CD4-positive, CD25-positive, alpha-beta regulatory T cell (primary cell): ENCODE measurements around the gene CACNB2. TPM values are rescaled to one million over a fixed set of nuclear protein-coding genes. Genes with fewer than 3 reads are reported as not detected.
"Not testable (repeated sequence)": the region's sequence is repeated elsewhere in the genome, so short reads cannot be mapped to it uniquely, and the experiment has no call there.

Experiments used
- ATAC-seq, 2 donors: fragments of 150-1000 bp; cut with Tn5 transposase; one replicate each; pipeline ENCODE4 v1.10.0; 2021; ENCODE audit warnings: low read depth in 2 of 2, moderate number of reproducible peaks in 2 of 2, moderate library complexity in 1 of 2
- DNase-seq, 3 donors: peaks; one replicate each; pipeline versions ENCODE4 v3.0.0 to v3.0.0-alpha.2; 2012 to 2022; ENCODE audit warnings: mixed read lengths in 1 of 3
- H3K27ac ChIP-seq: one replicate; pipeline ENCODE4 v1.7.0; 2013; ENCODE audit warnings: mild to moderate bottlenecking, low read length; ENCODE audit not compliant: insufficient read depth, poor library complexity, severe bottlenecking
- H3K27me3 ChIP-seq: one replicate; pipeline ENCODE4 v1.7.0; 2013; ENCODE audit warnings: low read length; ENCODE audit not compliant: control insufficient read depth, insufficient read depth
- H3K36me3 ChIP-seq: one replicate; pipeline ENCODE4 v1.7.0; 2013; ENCODE audit warnings: mild to moderate bottlenecking, low read length, moderate library complexity; ENCODE audit not compliant: control insufficient read depth, insufficient read depth
- H3K4me1 ChIP-seq: 2 replicates; pipeline ENCODE4 v1.7.0; 2013; ENCODE audit warnings: mild to moderate bottlenecking, low read length; ENCODE audit not compliant: insufficient read depth, control insufficient read depth, poor library complexity, severe bottlenecking
- H3K4me3 ChIP-seq: one replicate; pipeline ENCODE4 v1.7.0; 2013; ENCODE audit warnings: low read depth, mild to moderate bottlenecking, low read length, moderate library complexity
- H3K9me3 ChIP-seq, 2 experiments: 1 replicate in 1 of 2; 2 replicates in 1 of 2; pipeline ENCODE4 v1.7.0; 2013; ENCODE audit warnings: low read length in 2 of 2, mild to moderate bottlenecking in 1 of 2, moderate library complexity in 1 of 2; ENCODE audit not compliant: control insufficient read depth in 2 of 2
- H3K27ac Mint-ChIP-seq, 3 donors: one replicate each; pipeline ENCODE4 v1.8.0; 2020 to 2022; ENCODE audit warnings: mild to moderate bottlenecking in 3 of 3, mixed read lengths in 3 of 3, moderate library complexity in 2 of 3
- H3K27me3 Mint-ChIP-seq: one replicate; pipeline ENCODE4 v1.8.0; 2022; ENCODE audit warnings: mild to moderate bottlenecking, mixed read lengths
- H3K36me3 Mint-ChIP-seq: one replicate; pipeline ENCODE4 v1.8.0; 2020; ENCODE audit warnings: mixed read lengths
- H3K4me1 Mint-ChIP-seq, 4 donors: one replicate each; pipeline ENCODE4 v1.8.0; 2020 to 2022; ENCODE audit warnings: mixed read lengths in 4 of 4, mild to moderate bottlenecking in 1 of 4
- H3K4me3 Mint-ChIP-seq, 4 donors: one replicate each; pipeline ENCODE4 v1.8.0; 2020 to 2022; ENCODE audit warnings: mild to moderate bottlenecking in 4 of 4, mixed read lengths in 4 of 4, moderate library complexity in 3 of 4
- H3K9me3 Mint-ChIP-seq, 7 donors: one replicate each; pipeline ENCODE4 v1.8.0; 2020 to 2022; ENCODE audit warnings: mixed read lengths in 7 of 7, mild to moderate bottlenecking in 3 of 7, moderate library complexity in 2 of 7
- polyA plus RNA-seq, 4 donors: library from polyadenylated mRNA; unstranded; fragments of 300-500 nt; fragmentation: Illumina TruSeq; gene quantifications; one replicate each; pipeline ENCODE4 v1.2.3, GENCODE V29; 2021
- total RNA-seq: library from RNA; stranded (reverse); gene quantifications from one replicate; pipeline ENCODE4 v1.2.3, GENCODE V29; 2022

CACNB2 gene
- total and polyA plus RNA-seq, 5 donors from 2014 or later: 0.39 to 0.80 (median 0.49) TPM

DNA sequence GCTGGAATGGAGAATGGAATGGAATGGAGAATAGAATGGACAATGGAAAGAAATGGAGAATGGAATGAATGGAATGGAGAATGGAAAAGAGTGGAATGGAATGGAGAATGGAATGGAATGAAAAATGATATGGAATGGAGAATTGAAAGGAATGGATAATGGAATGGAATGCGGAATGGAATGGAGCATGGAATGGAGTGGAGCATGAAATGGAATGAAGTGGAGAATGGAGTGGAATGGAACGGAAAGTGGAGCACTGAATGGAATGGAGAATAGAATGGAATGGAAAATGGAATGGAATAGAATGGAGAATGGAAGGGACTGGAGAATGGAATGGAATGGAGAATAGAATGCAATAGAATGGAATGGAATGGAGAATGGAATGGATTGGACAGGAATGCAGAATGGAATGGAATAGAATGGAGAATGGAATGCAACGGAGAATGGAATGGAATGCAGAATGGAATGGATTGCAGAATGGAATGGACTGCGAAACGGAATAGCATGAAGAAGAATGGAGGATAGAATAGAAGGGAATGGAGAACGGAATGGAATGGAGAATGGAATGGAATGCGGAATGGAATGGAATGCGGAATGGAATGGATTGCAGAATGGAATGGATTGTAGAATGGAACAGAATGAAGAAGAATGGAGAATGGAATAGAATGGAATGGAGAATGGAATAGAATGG lies 421.8 kb downstream of the CACNB2 start:
- Mint-ChIP-seq H3K36me3 (no peaks in the 10 kb centered on the region), H3K27me3 (no peaks in the 10 kb centered on the region), H3K27ac (no peak overlapping the region), H3K4me3 (no peak overlapping the region), H3K9me3 (no peaks in the 10 kb centered on the region), H3K4me1 (no peaks in the 10 kb centered on the region)
- no peaks in the 10 kb centered on the region for H3K27me3 ChIP-seq
- no peak for DNase-seq
- peaks cover 18% of the 10 kb centered on the region for H3K36me3 ChIP-seq
- H3K4me1 ChIP-seq: no peaks in the 10 kb centered on the region
- no peak overlapping the region for H3K4me3 ChIP-seq
- peaks cover 0 to 8% of the 10 kb centered on the region in 2 experiments for H3K9me3 ChIP-seq
- H3K27ac ChIP-seq: no peak overlapping the region
- ATAC-seq: no peak

DNA sequence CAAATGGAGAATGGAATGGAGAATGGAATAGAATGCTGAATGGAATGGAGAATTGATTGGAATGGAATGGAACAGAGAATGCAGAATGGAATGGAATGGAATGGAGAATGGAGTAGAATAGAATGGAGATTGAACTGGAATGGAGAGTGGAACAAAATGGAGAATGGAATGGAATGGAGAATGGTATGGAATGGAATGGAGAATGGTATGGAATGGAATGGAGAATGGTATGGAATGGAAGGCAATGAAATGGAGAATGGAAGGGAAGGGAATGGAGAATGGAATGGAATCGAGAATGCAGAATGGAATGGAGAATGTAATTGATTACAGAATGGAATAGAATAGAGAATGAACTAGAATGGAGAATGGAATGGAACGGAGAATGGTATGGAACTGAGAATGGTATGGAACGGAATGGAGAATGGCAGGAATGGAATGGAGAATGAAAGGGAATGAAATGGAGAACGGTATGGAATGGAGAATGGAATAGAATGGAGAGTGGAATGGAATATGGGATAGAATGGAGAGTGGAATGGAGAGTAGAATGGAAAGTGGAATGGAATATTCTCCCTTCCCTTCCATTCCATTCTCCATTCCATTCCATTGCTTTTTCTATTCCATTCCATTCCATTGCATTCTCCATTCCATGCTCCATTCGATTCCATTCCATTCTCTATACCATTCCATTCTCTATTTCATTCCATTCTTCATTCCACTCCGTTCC lies 422.9 kb downstream of the CACNB2 start:
- Mint-ChIP-seq H3K36me3 (no peaks in the 10 kb centered on the region), H3K9me3 (no peaks in the 10 kb centered on the region), H3K27ac (no peak overlapping the region), H3K4me3 (no peak overlapping the region), H3K4me1 (no peaks in the 10 kb centered on the region), H3K27me3 (no peaks in the 10 kb centered on the region)
- no peak for DNase-seq
- peaks cover 0 to 6% of the 10 kb centered on the region in 2 experiments for H3K9me3 ChIP-seq
- H3K4me3 ChIP-seq: no peak overlapping the region
- no peaks in the 10 kb centered on the region for H3K27me3 ChIP-seq
- H3K27ac ChIP-seq: no peak overlapping the region
- H3K36me3 ChIP-seq: peaks cover 11% of the 10 kb centered on the region
- no peaks in the 10 kb centered on the region for H3K4me1 ChIP-seq
- ATAC-seq: no peak

DNA sequence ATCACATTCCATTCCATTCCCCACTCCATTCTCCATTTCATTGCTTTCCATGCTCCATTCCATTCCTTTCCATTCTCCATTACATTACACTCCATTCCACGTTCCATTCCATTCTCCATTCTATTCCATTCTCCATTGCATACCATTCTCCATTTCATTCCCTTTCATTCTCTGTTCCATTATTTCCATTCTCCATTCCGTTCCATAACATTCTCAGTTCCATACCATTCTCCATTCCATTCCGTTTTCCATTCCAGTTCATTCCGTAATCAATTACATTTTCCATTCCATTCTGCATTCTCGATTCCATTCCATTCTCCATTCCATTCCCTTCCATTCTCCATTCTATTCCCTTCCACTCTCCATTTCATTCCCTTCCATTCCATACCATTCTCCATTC lies 424.8 kb downstream of the CACNB2 start:
- peaks cover 0 to 6% of the 10 kb centered on the region in 2 experiments for H3K9me3 ChIP-seq

DNA sequence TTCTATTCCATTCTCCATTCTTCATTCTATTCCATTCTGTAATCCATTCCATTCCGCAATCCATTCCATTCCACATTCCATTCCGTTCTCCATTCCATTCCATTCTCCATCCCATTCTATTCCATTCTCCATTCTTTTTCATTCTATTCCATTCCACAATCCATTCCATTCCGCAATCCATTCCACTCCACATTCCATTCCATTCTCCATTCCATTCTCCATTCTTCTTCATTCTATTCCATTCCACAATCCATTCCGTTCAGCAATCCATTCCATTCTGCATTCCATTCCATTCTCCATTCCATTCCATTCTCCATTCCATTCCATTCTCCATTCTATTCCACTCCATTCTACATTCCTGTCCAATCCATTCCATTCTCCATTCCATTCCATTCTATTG lies 426.0 kb downstream of the CACNB2 start:
- Mint-ChIP-seq H3K36me3 (no peaks in the 10 kb centered on the region), H3K4me1 (no peaks in the 10 kb centered on the region), H3K27me3 (no peaks in the 10 kb centered on the region), H3K27ac (no peak overlapping the region), H3K4me3 (no peak overlapping the region), H3K9me3 (no peaks in the 10 kb centered on the region)
- DNase-seq: no peak
- H3K27me3 ChIP-seq: no peaks in the 10 kb centered on the region
- H3K9me3 ChIP-seq: peaks cover 0 to 6% of the 10 kb centered on the region in 2 experiments
- no peaks in the 10 kb centered on the region for H3K4me1 ChIP-seq
- H3K36me3 ChIP-seq: peaks cover 2% of the 10 kb centered on the region
- no peak overlapping the region for H3K27ac ChIP-seq
- ATAC-seq: no peak
- H3K4me3 ChIP-seq: no peak overlapping the region

More for the DNA sequence above, 424.8 kb downstream of the CACNB2 start:
- no peaks in the 10 kb centered on the region for H3K4me1 ChIP-seq
- ATAC-seq (no peak), DNase-seq (no peak)
- H3K27ac Mint-ChIP-seq: no peak overlapping the region
- no peaks in the 10 kb centered on the region for H3K27me3 ChIP-seq
- H3K36me3 ChIP-seq: peaks cover 2% of the 10 kb centered on the region
- H3K4me3 Mint-ChIP-seq: no peak overlapping the region
- no peak overlapping the region for H3K27ac ChIP-seq
- H3K4me1 Mint-ChIP-seq: no peaks in the 10 kb centered on the region
- no peaks in the 10 kb centered on the region for H3K27me3 Mint-ChIP-seq
- no peaks in the 10 kb centered on the region for H3K36me3 Mint-ChIP-seq
- H3K9me3 Mint-ChIP-seq: no peaks in the 10 kb centered on the region
- H3K4me3 ChIP-seq: no peak overlapping the region

DNA sequence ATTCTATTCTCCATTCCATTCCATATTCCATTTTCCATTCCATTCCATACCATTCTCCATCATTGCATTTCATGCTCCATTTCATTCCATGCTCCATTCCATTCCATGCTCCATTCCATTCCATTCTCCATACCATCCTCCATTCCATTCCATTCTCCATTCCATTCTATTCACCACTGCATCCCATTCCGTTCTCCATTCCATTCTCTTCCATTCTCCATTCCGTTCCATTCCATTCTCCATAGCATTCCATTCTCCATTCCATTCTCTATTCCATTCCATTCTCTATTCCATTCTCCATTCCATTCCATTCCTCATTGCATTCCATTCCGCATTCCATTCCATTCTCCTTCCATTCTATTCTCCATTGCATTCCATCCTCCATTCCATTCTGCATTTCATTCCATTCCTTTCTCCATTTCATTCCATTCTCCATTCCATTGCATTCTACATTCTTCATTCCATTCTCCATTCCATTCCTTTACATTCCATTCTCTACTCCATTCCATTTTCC lies 427.2 kb downstream of the CACNB2 start:
- Mint-ChIP-seq H3K4me1 (no peaks in the 10 kb centered on the region), H3K27me3 (no peaks in the 10 kb centered on the region), H3K4me3 (no peak overlapping the region), H3K27ac (no peak overlapping the region), H3K36me3 (no peaks in the 10 kb centered on the region), H3K9me3 (no peaks in the 10 kb centered on the region)
- Histone ChIP-seq H3K4me3 (no peak overlapping the region), H3K9me3 (peaks cover 0 to 6% of the 10 kb centered on the region in 2 experiments), H3K27ac (no peak overlapping the region), H3K4me1 (no peaks in the 10 kb centered on the region), H3K27me3 (no peaks in the 10 kb centered on the region), H3K36me3 (peaks cover 2% of the 10 kb centered on the region)
- DNase-seq (no peak), ATAC-seq (no peak)

DNA sequence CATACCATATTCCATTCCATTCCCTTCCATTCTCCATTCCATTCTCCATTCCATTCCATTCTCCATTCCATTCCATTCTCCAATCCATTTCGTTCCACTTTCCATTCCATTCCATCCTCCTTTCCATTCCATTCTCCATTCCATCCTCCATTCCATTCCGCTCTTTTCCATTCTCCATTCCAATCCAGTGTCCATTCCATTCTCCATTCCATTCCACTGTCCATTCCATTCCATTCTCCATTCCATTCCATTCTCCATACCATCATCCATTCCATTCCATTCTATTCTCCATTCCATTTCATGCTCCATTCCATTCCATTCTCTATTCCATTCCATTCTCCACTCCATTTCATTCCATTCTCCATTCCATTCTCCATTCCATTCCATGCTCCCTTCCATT lies 430.2 kb downstream of the CACNB2 start:
- not testable (repeated sequence) for H3K9me3 Mint-ChIP-seq, H3K27ac ChIP-seq

DNA sequence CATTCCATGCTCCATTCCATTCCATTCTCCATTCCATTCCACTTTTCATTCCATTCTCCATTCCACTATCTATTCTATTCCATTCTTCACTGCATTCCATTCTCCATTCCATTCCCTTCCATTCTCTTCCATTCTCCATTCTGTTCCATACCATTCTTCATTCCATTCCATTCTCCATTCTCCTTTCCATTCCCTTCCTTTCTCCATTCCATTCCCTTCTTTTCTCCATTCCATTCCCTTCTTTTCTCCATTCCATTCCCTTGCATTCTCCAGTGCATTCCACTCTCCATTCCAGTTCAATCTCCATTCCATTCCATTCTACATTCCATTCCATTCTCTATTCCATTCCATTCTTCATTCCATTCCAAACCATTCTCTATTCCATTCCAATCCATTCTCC lies 430.9 kb downstream of the CACNB2 start:
- Mint-ChIP-seq H3K36me3 (peaks cover 13% of the 10 kb centered on the region), H3K4me3 (no peak overlapping the region), H3K9me3 (peaks cover 0 to 3% (median 0%) of the 10 kb centered on the region in 7 donors), H3K27me3 (no peaks in the 10 kb centered on the region), H3K4me1 (peaks cover 0 to 7% (median 0%) of the 10 kb centered on the region in 4 donors), H3K27ac (no peak overlapping the region)
- H3K27ac ChIP-seq: no peak overlapping the region
- DNase-seq: no peak
- H3K4me3 ChIP-seq: no peak overlapping the region
- no peaks in the 10 kb centered on the region for H3K9me3 ChIP-seq
- no peaks in the 10 kb centered on the region for H3K27me3 ChIP-seq
- H3K4me1 ChIP-seq: no peaks in the 10 kb centered on the region
- peaks cover 4% of the 10 kb centered on the region for H3K36me3 ChIP-seq
- no peak for ATAC-seq

More for the DNA sequence above, 430.2 kb downstream of the CACNB2 start:
- not testable (repeated sequence) for H3K27me3 ChIP-seq, H3K27ac Mint-ChIP-seq, DNase-seq, H3K27me3 Mint-ChIP-seq, H3K9me3 ChIP-seq, H3K4me1 ChIP-seq, H3K36me3 ChIP-seq, H3K4me3 ChIP-seq, H3K36me3 Mint-ChIP-seq, ATAC-seq, H3K4me1 Mint-ChIP-seq, H3K4me3 Mint-ChIP-seq
